ENCODE measurements around the gene KDM4C.

Gene KDM4C

GRCh38 chr9:7186175-7186574, 428.4 kb downstream of the KDM4C start:
- Histone ChIP-seq H3K27ac (no peak overlapping the region), H3K9me3 (no peaks in the 10 kb centered on the region), H3K4me3 (ENCODE audit: low read depth in 1 of 2, low read length in 1 of 2) (no peak overlapping the region), H3K27me3 (no peaks in the 10 kb centered on the region), H3K4me1 (ENCODE audit: control insufficient read depth in 1 of 2, insufficient read depth in 1 of 2, low read depth in 1 of 2, low read length in 1 of 2) (no peaks in the 10 kb centered on the region), H3K36me3 (no peaks in the 10 kb centered on the region)
- TF ChIP-seq CTCF (IDR thresholded peaks at IDR 0.05), result peak; percentile 22

GRCh38 chr9:7192266-7192665, 434.5 kb downstream of the KDM4C start:
- Histone ChIP-seq H3K4me3 (ENCODE audit: low read depth in 1 of 2, low read length in 1 of 2) (no peak overlapping the region), H3K9me3 (no peaks in the 10 kb centered on the region), H3K27ac (no peak overlapping the region), H3K36me3 (no peaks in the 10 kb centered on the region), H3K4me1 (ENCODE audit: control insufficient read depth in 1 of 2, insufficient read depth in 1 of 2, low read depth in 1 of 2, low read length in 1 of 2) (no peaks in the 10 kb centered on the region), H3K27me3 (peaks cover 27% of the 10 kb centered on the region)
- TF ChIP-seq CTCF (IDR thresholded peaks at IDR 0.05), result no peak

- H3K27ac ChIP-seq, result no peak overlapping the region
- no peaks in the 10 kb centered on the region for H3K36me3 ChIP-seq
- H3K4me1 ChIP-seq (ENCODE audit: control insufficient read depth in 1 of 2, insufficient read depth in 1 of 2, low read depth in 1 of 2, low read length in 1 of 2), result no peaks in the 10 kb centered on the region
- H3K9me3 ChIP-seq, result no peaks in the 10 kb centered on the region
- TF ChIP-seq CTCF (IDR thresholded peaks at IDR 0.05), result no peak
- H3K4me3 ChIP-seq (ENCODE audit: low read depth in 1 of 2, low read length in 1 of 2), result no peak overlapping the region
- H3K27me3 ChIP-seq, result peaks cover 54% of the 10 kb centered on the region
Measured at GRCh38 chr9:7195526-7195925, 437.8 kb downstream of the KDM4C start.

- Histone ChIP-seq H3K36me3 (no peaks in the 10 kb centered on the region), H3K27me3 (peaks cover 63% of the 10 kb centered on the region), H3K4me1 (ENCODE audit: control insufficient read depth in 1 of 2, insufficient read depth in 1 of 2, low read depth in 1 of 2, low read length in 1 of 2) (no peaks in the 10 kb centered on the region), H3K27ac (no peak overlapping the region), H3K9me3 (no peaks in the 10 kb centered on the region), H3K4me3 (ENCODE audit: low read depth in 1 of 2, low read length in 1 of 2) (no peak overlapping the region)
- no peak for TF ChIP-seq CTCF (IDR thresholded peaks at IDR 0.05)
Measured at GRCh38 chr9:7196467-7196866, 438.7 kb downstream of the KDM4C start.

- Histone ChIP-seq H3K4me3 (ENCODE audit: low read depth in 1 of 2, low read length in 1 of 2) (no peak overlapping the region), H3K9me3 (no peaks in the 10 kb centered on the region), H3K27me3 (peaks cover 92% of the 10 kb centered on the region), H3K36me3 (no peaks in the 10 kb centered on the region), H3K4me1 (ENCODE audit: control insufficient read depth in 1 of 2, insufficient read depth in 1 of 2, low read depth in 1 of 2, low read length in 1 of 2) (no peaks in the 10 kb centered on the region), H3K27ac (no peak overlapping the region)
- no peak for TF ChIP-seq CTCF (IDR thresholded peaks at IDR 0.05)
Measured at GRCh38 chr9:7201196-7201595, 443.4 kb downstream of the KDM4C start.

GRCh38 chr9:7205806-7206205, 448.0 kb downstream of the KDM4C start:
- H3K36me3 ChIP-seq, result no peaks in the 10 kb centered on the region
- TF ChIP-seq CTCF (IDR thresholded peaks at IDR 0.05), result no peak
- H3K4me3 ChIP-seq (ENCODE audit: low read depth in 1 of 2, low read length in 1 of 2), result no peak overlapping the region
- H3K9me3 ChIP-seq, result no peaks in the 10 kb centered on the region
- H3K4me1 ChIP-seq (ENCODE audit: control insufficient read depth in 1 of 2, insufficient read depth in 1 of 2, low read depth in 1 of 2, low read length in 1 of 2), result no peaks in the 10 kb centered on the region
- no peak overlapping the region for H3K27ac ChIP-seq
- H3K27me3 ChIP-seq, result peaks cover 97% of the 10 kb centered on the region
